Spleen (tissue), 11 donors: Measurements from ENCODE around the gene POGLUT2. TPM values are rescaled to one million over a fixed set of nuclear protein-coding genes. Genes with fewer than 3 reads are reported as not detected.
A peak's percentile ranks its signal among the peaks of the same experiment; 100 is the strongest.

Experiments used
- DNase-seq: peaks from one replicate; pipeline ENCODE4 v3.0.0-alpha.2; 2020
- H3K27ac ChIP-seq, 8 donors: fragments of 200-600 bp; sonication (generic) in 7 of 8; 1 replicate in 4 of 8; 2 replicates in 4 of 8; pipeline versions ENCODE4 v1.5.0 to v1.8.0; 2016 to 2021; ENCODE audit warnings: inconsistent platforms in 4 of 8, mild to moderate bottlenecking in 4 of 8, moderate library complexity in 1 of 8
- H3K27me3 ChIP-seq, 7 donors: fragments of 200-600 bp; sonication (generic) in 6 of 7; replicated peaks in 1 of 7; 1 replicate in 4 of 7; 2 replicates in 3 of 7; pipeline versions ENCODE4 v1.5.0 to v1.8.0; 2016 to 2021; ENCODE audit warnings: inconsistent platforms in 3 of 7, mild to moderate bottlenecking in 1 of 7
- H3K36me3 ChIP-seq, 6 donors: fragments of 200-600 bp; sonication (generic) in 5 of 6; 1 replicate in 4 of 6; 2 replicates in 2 of 6; pipeline versions ENCODE4 v1.5.0 to v1.8.0; 2016 to 2021; ENCODE audit warnings: inconsistent platforms in 2 of 6
- H3K4me1 ChIP-seq, 6 donors: fragments of 200-600 bp; sonication (generic) in 5 of 6; 1 replicate in 3 of 6; 2 replicates in 3 of 6; pipeline versions ENCODE4 v1.5.0 to v1.8.0; 2016 to 2021; ENCODE audit warnings: inconsistent platforms in 3 of 6
- H3K4me3 ChIP-seq, 8 donors: fragments of 200-600 bp; sonication (generic) in 7 of 8; 1 replicate in 4 of 8; 2 replicates in 4 of 8; pipeline versions ENCODE4 v1.5.0 to v1.8.0; 2016 to 2021; ENCODE audit warnings: inconsistent platforms in 4 of 8, mild to moderate bottlenecking in 4 of 8, moderate library complexity in 2 of 8
- H3K9me3 ChIP-seq, 8 donors: fragments of 200-600 bp; sonication (generic) in 7 of 8; 1 replicate in 4 of 8; 2 replicates in 4 of 8; pipeline versions ENCODE4 v1.5.0 to v1.8.0; 2016 to 2021; ENCODE audit warnings: inconsistent platforms in 4 of 8
- POLR2A ChIP-seq, 3 donors: fragments of 450-650 bp; IDR thresholded peaks; one replicate each; pipeline ENCODE4 v1.5.1; 2017; ENCODE audit warnings: antibody characterized with exemption in 3 of 3, mild to moderate bottlenecking in 1 of 3
- POLR2AphosphoS5 ChIP-seq, 3 donors: sonication (generic); formaldehyde crosslinking; IDR thresholded peaks; one replicate each; pipeline ENCODE4 v1.5.1; 2017; ENCODE audit warnings: antibody characterized with exemption in 3 of 3
- WGBS, 5 donors: extraction: QIAGEN DNeasy Blood & Tissue Kit in 3 of 5; methylation state at CpG; one replicate each; pipeline versions ENCODE4 v1.1.5 to v1.1.7; 2013 to 2018; 5-methylcytosine and 5-hydroxymethylcytosine counted together
- intact Hi-C: fragments of 100-400 bp; cut with DNase I; formaldehyde crosslinking; loops from one replicate; pipeline ENCODE4 v1.15.0; 2023; ENCODE audit warnings: low total_unique reads
- polyA plus RNA-seq, 3 donors: library from polyadenylated mRNA; stranded (reverse); fragments of 200-250 nt; gene quantifications; one replicate each; pipeline ENCODE4 v1.2.1, GENCODE V29; 2013
- total RNA-seq, 7 donors: library from RNA; depleted of rRNA in 3 of 7; stranded (reverse); fragments of >200 nt in 3 of 7; fragmentation: NEBNext Ultra II Directional in 4 of 7; extraction: Animal tissue kit (Norgen Biotek cat#: 25700) in 4 of 7; gene quantifications; one replicate each; pipeline versions ENCODE4 v1.1.0 to v1.2.1, GENCODE V29; 2016 to 2021
- TF ChIP-seq, protein P1 (sequence below), 11 experiments: fragments of 200-600 bp in 7 of 11; fragments of 450-650 bp in 4 of 11; sonication (generic) in 4 of 11; IDR thresholded peaks in 8 of 11; conservative IDR thresholded peaks in 3 of 11; 1 replicate in 7 of 11; 2 replicates in 4 of 11; pipeline versions ENCODE4 v1.4.0 to v1.8.0; 2016 to 2021; ENCODE audit warnings: antibody characterized with exemption in 11 of 11, inconsistent platforms in 4 of 11, mild to moderate bottlenecking in 1 of 11
- donor health status: healthy with polysubstance abuse.
- donor health status: DM: no; HTN: no; CAD: no; lungs with moderate emphysema.
- donor health status: DM: no; HTN: no; CAD: no.
- donor health status: Bipolar disorder and iron deficiency.
- donor health status: healthy.
- donor health status: DM: no; HTN: no; CAD: no.
- donor health status: DM: yes; HTN: yes; CAD: no.

POGLUT2 gene
- total and polyA plus RNA-seq, 10 donors: 0.89 to 5.5 (median 4.2) TPM

GRCh38 chr13:102815788-102816187 lies 17.0 kb upstream of the POGLUT2 start:
- Histone ChIP-seq H3K4me1 (peaks cover 0 to 20% (median 4%) of the 10 kb centered on the region in 6 donors), H3K27ac (no peak overlapping the region), H3K4me3 (no peak overlapping the region), H3K9me3 (peaks cover 0 to 15% (median 11%) of the 10 kb centered on the region in 8 donors), H3K36me3 (peaks cover 0 to 51% (median 8%) of the 10 kb centered on the region in 6 donors), H3K27me3 (no peaks in the 10 kb centered on the region)
- intact Hi-C loops: no loop called here
- 92 to 97% (median 95%) methylated on average over 5 of the region's 5 CpGs for WGBS, 5 donors
- TF ChIP-seq POLR2A (IDR thresholded peaks at IDR 0.05) (no peak), POLR2AphosphoS5 (IDR thresholded peaks at IDR 0.05) (no peak)
- TF ChIP-seq, protein P1, sequence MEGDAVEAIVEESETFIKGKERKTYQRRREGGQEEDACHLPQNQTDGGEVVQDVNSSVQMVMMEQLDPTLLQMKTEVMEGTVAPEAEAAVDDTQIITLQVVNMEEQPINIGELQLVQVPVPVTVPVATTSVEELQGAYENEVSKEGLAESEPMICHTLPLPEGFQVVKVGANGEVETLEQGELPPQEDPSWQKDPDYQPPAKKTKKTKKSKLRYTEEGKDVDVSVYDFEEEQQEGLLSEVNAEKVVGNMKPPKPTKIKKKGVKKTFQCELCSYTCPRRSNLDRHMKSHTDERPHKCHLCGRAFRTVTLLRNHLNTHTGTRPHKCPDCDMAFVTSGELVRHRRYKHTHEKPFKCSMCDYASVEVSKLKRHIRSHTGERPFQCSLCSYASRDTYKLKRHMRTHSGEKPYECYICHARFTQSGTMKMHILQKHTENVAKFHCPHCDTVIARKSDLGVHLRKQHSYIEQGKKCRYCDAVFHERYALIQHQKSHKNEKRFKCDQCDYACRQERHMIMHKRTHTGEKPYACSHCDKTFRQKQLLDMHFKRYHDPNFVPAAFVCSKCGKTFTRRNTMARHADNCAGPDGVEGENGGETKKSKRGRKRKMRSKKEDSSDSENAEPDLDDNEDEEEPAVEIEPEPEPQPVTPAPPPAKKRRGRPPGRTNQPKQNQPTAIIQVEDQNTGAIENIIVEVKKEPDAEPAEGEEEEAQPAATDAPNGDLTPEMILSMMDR (IDR thresholded peaks at IDR 0.05 in 8 of 11, conservative IDR thresholded peaks at IDR 0.05 in 3 of 11): no peak
- DNase-seq: no peak

GRCh38 chr13:102814793-102815192 lies 16.0 kb upstream of the POGLUT2 start:
- H3K9me3 ChIP-seq: peaks cover 0 to 18% (median 15%) of the 10 kb centered on the region in 8 donors
- H3K4me1 ChIP-seq: peaks cover 0 to 20% (median 4%) of the 10 kb centered on the region in 6 donors
- intact Hi-C loops: no loop called here
- peaks cover 0 to 52% (median 12%) of the 10 kb centered on the region in 6 donors for H3K36me3 ChIP-seq
- H3K27ac ChIP-seq: peak overlapping the region in 2 of 8 donors; percentile 30 to 39
- TF ChIP-seq, protein P1 (IDR thresholded peaks at IDR 0.05 in 8 of 11, conservative IDR thresholded peaks at IDR 0.05 in 3 of 11): no peak
- TF ChIP-seq POLR2A (IDR thresholded peaks at IDR 0.05) (no peak), POLR2AphosphoS5 (IDR thresholded peaks at IDR 0.05) (no peak)
- no peak overlapping the region for H3K4me3 ChIP-seq
- DNase-seq: no peak
- no peaks in the 10 kb centered on the region for H3K27me3 ChIP-seq
- 69 to 91% (median 80%) methylated on average over 6 of the region's 6 CpGs for WGBS, 5 donors

- Histone ChIP-seq H3K27me3 (no peaks in the 10 kb centered on the region), H3K9me3 (peaks cover 0 to 18% (median 15%) of the 10 kb centered on the region in 8 donors), H3K4me3 (no peak overlapping the region), H3K27ac (peak overlapping the region in 3 of 8 donors; percentile 30 to 50 (median 39)), H3K36me3 (peaks cover 0 to 46% (median 11%) of the 10 kb centered on the region in 6 donors), H3K4me1 (peaks cover 0 to 20% (median 4%) of the 10 kb centered on the region in 6 donors)
- intact Hi-C loops: no loop called here
- DNase-seq: no peak
- 66 to 79% (median 77%) methylated on average over 7 of the region's 7 CpGs for WGBS, 5 donors
- TF ChIP-seq POLR2AphosphoS5 (IDR thresholded peaks at IDR 0.05) (no peak), POLR2A (IDR thresholded peaks at IDR 0.05) (no peak)
- TF ChIP-seq, protein P1 (IDR thresholded peaks at IDR 0.05 in 8 of 11, conservative IDR thresholded peaks at IDR 0.05 in 3 of 11): peak in 1 of 11 experiments; percentile 4
These were observed 15.3 kb upstream of the POGLUT2 start for GRCh38 chr13:102814025-102814607.

DNA sequence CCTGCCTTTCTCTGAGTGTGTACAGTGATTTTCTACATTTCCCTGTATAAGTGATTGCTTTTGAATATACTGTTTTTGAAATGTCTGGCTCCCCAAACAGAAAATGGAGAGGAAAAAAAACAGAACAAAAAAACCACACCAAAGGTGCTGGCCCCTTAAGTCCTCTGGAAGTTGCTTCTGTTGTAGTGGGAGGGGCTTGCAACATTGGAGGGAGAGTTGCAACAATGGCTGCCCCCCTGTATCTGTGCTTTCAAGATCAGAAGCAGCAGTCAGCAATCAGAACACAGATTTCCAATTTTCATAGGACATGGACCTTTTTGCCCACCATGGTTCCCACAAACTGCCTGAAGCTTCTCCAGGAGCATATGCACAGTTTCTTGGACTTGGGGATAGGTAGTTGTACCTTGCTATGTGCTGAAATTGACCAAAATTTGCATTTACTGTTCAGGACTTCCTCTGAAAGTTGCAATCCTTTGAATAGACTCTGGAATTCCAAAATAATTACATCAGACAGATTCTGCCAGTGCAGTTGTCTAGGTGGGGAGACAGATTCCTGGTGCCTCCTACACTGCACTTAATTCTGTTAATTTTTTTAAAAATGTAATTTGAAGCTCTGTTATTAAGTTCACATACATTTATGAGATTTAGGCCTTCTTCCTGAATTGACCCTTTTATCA lies 14.0 kb upstream of the POGLUT2 start:
- TF ChIP-seq, protein P1 (IDR thresholded peaks at IDR 0.05 in 8 of 11, conservative IDR thresholded peaks at IDR 0.05 in 3 of 11): no peak
- TF ChIP-seq POLR2A (IDR thresholded peaks at IDR 0.05): no peak
- TF ChIP-seq POLR2AphosphoS5 (IDR thresholded peaks at IDR 0.05): no peak
- no peak for DNase-seq
- Histone ChIP-seq H3K4me3 (no peak overlapping the region), H3K4me1 (peaks cover 0 to 20% (median 4%) of the 10 kb centered on the region in 6 donors), H3K9me3 (peaks cover 0 to 18% (median 15%) of the 10 kb centered on the region in 8 donors), H3K36me3 (peaks cover 0 to 36% (median 11%) of the 10 kb centered on the region in 6 donors), H3K27me3 (no peaks in the 10 kb centered on the region), H3K27ac (no peak overlapping the region)
- intact Hi-C loops: no loop called here
